GM12878 (cell line): ENCODE measurements around the gene SNX12. TPM values are rescaled to one million over a fixed set of nuclear protein-coding genes. Genes with fewer than 3 reads are reported as not detected.

Source experiments
- ATAC-seq: fragments of 200-7000 bp; cut with Tn5 transposase; 3 replicates; pipeline ENCODE4 v1.9.1; 2020; ENCODE audit warnings: mild to moderate bottlenecking, moderate library complexity
- BruUV-seq: library from RNA; stranded (reverse); fragments of 400-500 nt; replicated peaks from 2 replicates; lab custom pipeline; 2021; lab: Mats Ljungman, UMichigan
- CTCF ChIA-PET: fragments of 300-600 bp; sonication (Branson Sonifier 250); formaldehyde crosslinking; extraction: SDS; loops from one replicate; lab custom pipeline; 2021; ENCODE audit warnings: inconsistent platforms; lab: Yijun Ruan, JAX
- POLR2A ChIA-PET: fragments of 350-600 bp; formaldehyde crosslinking; extraction: SDS; loops from one replicate; lab custom pipeline; 2021; ENCODE audit warnings: inconsistent platforms; lab: Charles Lee
- RAD21 ChIA-PET: fragments of 300-600 bp; sonication (Branson Sonifier 250); formaldehyde crosslinking; loops from one replicate; lab custom pipeline; 2023; ENCODE audit warnings: antibody characterized with exemption; ENCODE audit not compliant: unreplicated experiment; lab: Charles Lee
- SMC1A ChIA-PET: fragments of 300-600 bp; sonication (Branson Sonifier 250); formaldehyde crosslinking; loops from one replicate; lab custom pipeline; 2023; ENCODE audit not compliant: unreplicated experiment, uncharacterized antibody; lab: Charles Lee
- DNase-seq: peaks from one replicate; pipeline ENCODE4 v3.0.0-alpha.2; 2011; ENCODE audit warnings: low read depth, low spot score
- FAIRE-seq: peaks from 3 replicates; lab custom pipeline; 2011; peaks lifted over from hg19 to GRCh38; lab: Jason Lieb, UNC
- H2AFZ ChIP-seq: 2 replicates; pipeline ENCODE4 v1.6.0; 2011; ENCODE audit warnings: low read depth, low read length, control low read depth; ENCODE audit not compliant: control insufficient read depth
- H3K27ac ChIP-seq: 2 replicates; pipeline ENCODE4 v1.5.1; 2011; ENCODE audit warnings: control low read depth; ENCODE audit not compliant: control insufficient read depth, insufficient read depth
- H3K27me3 ChIP-seq, 2 experiments: replicated peaks in 1 of 2; 2 replicates each; pipeline versions ENCODE4 v1.6.0 to v1.6.1; 2011; ENCODE audit warnings: low read length in 1 of 2; ENCODE audit not compliant: control insufficient read depth in 2 of 2, insufficient read depth in 2 of 2
- H3K36me3 ChIP-seq, 2 experiments: 2 replicates each; pipeline ENCODE4 v1.5.1; 2011; ENCODE audit warnings: low read length in 1 of 2; ENCODE audit not compliant: control insufficient read depth in 2 of 2, insufficient read depth in 2 of 2
- H3K4me1 ChIP-seq: 2 replicates; pipeline ENCODE4 v1.6.1; 2011; ENCODE audit warnings: mild to moderate bottlenecking, low read length, moderate library complexity, mixed read lengths; ENCODE audit not compliant: control insufficient read depth, insufficient read depth
- H3K4me2 ChIP-seq: 2 replicates; pipeline ENCODE4 v1.6.0; 2011; ENCODE audit warnings: control low read depth; ENCODE audit not compliant: control insufficient read depth, insufficient read depth
- H3K4me3 ChIP-seq: fragments of 200-600 bp; sonication (generic); 2 replicates; pipeline ENCODE4 v1.5.1; 2016
- H3K79me2 ChIP-seq: 2 replicates; pipeline ENCODE4 v1.6.0; 2011; ENCODE audit warnings: low read length; ENCODE audit not compliant: control insufficient read depth, insufficient read depth
- H3K9ac ChIP-seq: 2 replicates; pipeline ENCODE4 v1.8.0; 2011; ENCODE audit warnings: low read length, control low read depth, mixed read lengths; ENCODE audit not compliant: control insufficient read depth, insufficient read depth
- H3K9me3 ChIP-seq: replicated peaks from 3 replicates; pipeline ENCODE4 v1.5.1; 2011; ENCODE audit warnings: mild to moderate bottlenecking, low read length; ENCODE audit not compliant: control insufficient read depth, insufficient read depth
- H4K20me1 ChIP-seq: 2 replicates; pipeline ENCODE4 v1.6.0; 2011; ENCODE audit not compliant: control insufficient read depth, insufficient read depth
- CHD2 ChIP-seq: IDR thresholded peaks from 2 replicates; pipeline ENCODE4 v1.6.1; 2011; ENCODE audit warnings: low read depth, low read length, improper control_type of control experiment, borderline replicate concordance
- CREB1 ChIP-seq: IDR thresholded peaks from 2 replicates; pipeline ENCODE4 v1.6.1; 2012; ENCODE audit warnings: low read depth, mild to moderate bottlenecking, inconsistent platforms
- HCFC1 ChIP-seq: fragments of 150-350 bp; IDR thresholded peaks from 2 replicates; pipeline ENCODE4 v1.6.1; 2014; ENCODE audit warnings: low read length
- MXI1 ChIP-seq: fragments of 150-350 bp; IDR thresholded peaks from 2 replicates; pipeline ENCODE4 v1.6.1; 2011; ENCODE audit warnings: low read depth, mild to moderate bottlenecking, inconsistent platforms, low read length, improper control_type of control experiment
- NR2C1 ChIP-seq: fragments of 450-650 bp; IDR thresholded peaks from 2 replicates; pipeline ENCODE4 v1.6.1; 2017; ENCODE audit warnings: antibody characterized with exemption, mild to moderate bottlenecking, moderate library complexity
- POLR2A ChIP-seq: IDR thresholded peaks from 2 replicates; pipeline ENCODE4 v1.6.1; 2011; ENCODE audit warnings: low read depth, mild to moderate bottlenecking, low read length
- SIN3A ChIP-seq: IDR thresholded peaks from 2 replicates; pipeline ENCODE4 v1.6.1; 2012; ENCODE audit warnings: low read depth, low read length, improper control_type of control experiment
- SP1 ChIP-seq: IDR thresholded peaks from one replicate; pipeline ENCODE4 v1.6.1; 2011; ENCODE audit warnings: low read depth, low read length
- WGBS: methylation state at CpG from one replicate; pipeline ENCODE4 v1.1.6; 2016; ENCODE audit warnings: low lambda C conversion rate; ENCODE audit not compliant: insufficient replicate concordance, insufficient coverage; ENCODE audit errors: missing lambda C conversion rate; 5-methylcytosine and 5-hydroxymethylcytosine counted together
- in situ Hi-C: fragments of 300-500 bp; cut with MboI; formaldehyde crosslinking; loops from 9 replicates; pipeline ENCODE4 v1.14.3; 2018; ENCODE audit warnings: mixed read lengths
- intact Hi-C: fragments of 100-400 bp; cut with micrococcal nuclease; formaldehyde crosslinking; loops from one replicate; pipeline ENCODE4 v1.14.2; 2022; ENCODE audit not compliant: unreplicated experiment
- polyA plus RNA-seq, 11 experiments: library from polyadenylated mRNA; depleted of rRNA in 4 of 11; unstranded in 6 of 11; stranded (reverse) in 5 of 11; fragments of >200 nt; fragmentation: Nextera tagmentation in 4 of 11; fragmentation: Illumina TruSeq in 1 of 11; extraction: Ambion mirVana in 4 of 11; extraction: Trizol in 1 of 11; gene quantifications; 1 replicate in 1 of 11; 2 replicates in 10 of 11; pipeline versions ENCODE4 v1.2.1 to v1.2.3, GENCODE V29; 2011 to 2016; ENCODE audit warnings: inconsistent platforms in 2 of 11, missing spikeins in 2 of 11, low read depth in 1 of 11
- total RNA-seq, 4 experiments: library from RNA; depleted of rRNA in 3 of 4; stranded (reverse); fragments of >200 nt in 3 of 4; fragmentation: Illumina TruSeq in 1 of 4; extraction: Trizol in 1 of 4; gene quantifications; 2 replicates each; pipeline versions ENCODE4 v1.2.1 to v1.2.3, GENCODE V29; 2013 to 2021
- TF ChIP-seq, protein P1 (sequence below): fragments of 450-650 bp; conservative IDR thresholded peaks from 2 replicates; pipeline ENCODE4 v1.6.1; 2017; ENCODE audit warnings: mild to moderate bottlenecking, moderate library complexity
- TF ChIP-seq, protein P2 (sequence below): fragments of 450-650 bp; IDR thresholded peaks from 2 replicates; pipeline ENCODE4 v1.6.1; 2017; ENCODE audit warnings: mild to moderate bottlenecking
- TF ChIP-seq, protein P3 (sequence below): fragments of 450-650 bp; IDR thresholded peaks from 2 replicates; pipeline ENCODE4 v1.6.1; 2017; ENCODE audit warnings: low read depth, mild to moderate bottlenecking, moderate library complexity
- TF ChIP-seq, protein P4 (sequence below), 3 experiments: IDR thresholded peaks in 2 of 3; conservative IDR thresholded peaks in 1 of 3; 2 replicates each; pipeline ENCODE4 v1.5.1; 2011; ENCODE audit warnings: low read depth in 3 of 3, low read length in 3 of 3, mild to moderate bottlenecking in 3 of 3, control low read depth in 2 of 3, moderate library complexity in 2 of 3, inconsistent platforms in 1 of 3, mixed read lengths in 1 of 3; ENCODE audit not compliant: control insufficient read depth in 2 of 3, insufficient read depth in 1 of 3; ENCODE audit errors: extremely low read depth in 1 of 3
- TF ChIP-seq, protein P5 (sequence below): IDR thresholded peaks from 2 replicates; pipeline ENCODE4 v1.6.1; 2011; ENCODE audit warnings: mild to moderate bottlenecking, low read depth, low read length, moderate library complexity; ENCODE audit not compliant: insufficient replicate concordance

SNX12 gene
- total and polyA plus RNA-seq, 10 of the 15 experiments (the other 5 are each of a cell fraction or from before 2014, with no cell fraction given) = 4.4 to 50.4 (median 34.2) TPM

DNA sequence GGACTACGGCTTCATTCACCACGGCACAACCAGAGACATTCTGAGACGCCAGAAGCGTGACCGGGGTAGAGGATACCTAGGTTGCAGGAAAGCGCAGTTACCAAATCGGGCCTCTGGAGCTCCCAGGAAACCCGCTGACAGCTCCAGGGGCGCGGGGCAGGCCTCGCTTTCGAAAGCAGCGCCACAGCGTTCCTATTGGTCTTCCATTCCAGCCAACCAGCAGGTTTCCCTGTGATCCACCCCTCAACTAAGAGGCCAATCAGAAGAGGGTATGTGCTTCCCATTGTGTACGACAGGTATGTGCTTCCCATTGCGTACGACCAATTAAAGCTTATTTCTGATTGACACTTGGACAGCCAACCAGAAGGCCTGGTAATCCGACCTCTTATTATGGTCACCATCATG lies 14.9 kb downstream of the SNX12 start:
- Histone ChIP-seq H3K4me2 (peak overlapping the region; percentile 65), H3K4me1 (no peaks in the 10 kb centered on the region; the same call in 1 of the 2 replicates), H3K4me3 (peak overlapping the region; percentile 55; the same call in 1 of the 2 replicates), H3K36me3 (no peaks in the 10 kb centered on the region), H2AFZ (peak overlapping the region; percentile 67), H4K20me1 (no peaks in the 10 kb centered on the region), H3K27me3 (no peaks in the 10 kb centered on the region), H3K27ac (peak overlapping the region; percentile 21; the same call in 1 of the 2 replicates), H3K9me3 (no peaks in the 10 kb centered on the region), H3K79me2 (peaks cover 2% of the 10 kb centered on the region), H3K9ac (peak overlapping the region; percentile 54)
- DNase-seq (peak; percentile 68), ATAC-seq (peak; percentile 100), FAIRE-seq (peak; percentile 89)
- ChIA-PET CTCF (no interaction called here), RAD21 (interaction anchor here (0.8 to 1.8 kb wide), 4 partner anchors 15 to 230 kb away, joined by 3 to 4 read pairs (median 3); partner anchors contain the start of genes IL2RG, NONO and SNX12), SMC1A (interaction anchor here (0.7 to 0.9 kb wide), 2 partner anchors 14 to 127 kb away, joined by 3 read pairs; no protein-coding TSS in a partner anchor), POLR2A (interaction anchor here (0.8 to 1.6 kb wide), 2 partner anchors 14 to 59 kb away, joined by 3 to 6 read pairs; no protein-coding TSS in a partner anchor)
- in situ Hi-C loops (no loop called here), intact Hi-C loops (loop anchor here (1.0 kb wide), 1 partner anchor 15 kb away; the partner anchor contains the start of gene SNX12)
- 79% methylated on average over 17 of the region's 18 CpGs for WGBS
- no TSS peak for BruUV-seq
- TF ChIP-seq POLR2A (peak; percentile 58; the same call in 1 of the 2 replicates), MXI1 (peak; percentile 95), SP1 (peak; percentile 81), CREB1 (0 out of 2 replicates have a peak, but pooled peaks have one; percentile 53), NR2C1 (no peak), SIN3A (peak; percentile 98), HCFC1 (no peak), CHD2 (peak; percentile 59; the same call in 1 of the 2 replicates)
- TF ChIP-seq, protein P1, sequence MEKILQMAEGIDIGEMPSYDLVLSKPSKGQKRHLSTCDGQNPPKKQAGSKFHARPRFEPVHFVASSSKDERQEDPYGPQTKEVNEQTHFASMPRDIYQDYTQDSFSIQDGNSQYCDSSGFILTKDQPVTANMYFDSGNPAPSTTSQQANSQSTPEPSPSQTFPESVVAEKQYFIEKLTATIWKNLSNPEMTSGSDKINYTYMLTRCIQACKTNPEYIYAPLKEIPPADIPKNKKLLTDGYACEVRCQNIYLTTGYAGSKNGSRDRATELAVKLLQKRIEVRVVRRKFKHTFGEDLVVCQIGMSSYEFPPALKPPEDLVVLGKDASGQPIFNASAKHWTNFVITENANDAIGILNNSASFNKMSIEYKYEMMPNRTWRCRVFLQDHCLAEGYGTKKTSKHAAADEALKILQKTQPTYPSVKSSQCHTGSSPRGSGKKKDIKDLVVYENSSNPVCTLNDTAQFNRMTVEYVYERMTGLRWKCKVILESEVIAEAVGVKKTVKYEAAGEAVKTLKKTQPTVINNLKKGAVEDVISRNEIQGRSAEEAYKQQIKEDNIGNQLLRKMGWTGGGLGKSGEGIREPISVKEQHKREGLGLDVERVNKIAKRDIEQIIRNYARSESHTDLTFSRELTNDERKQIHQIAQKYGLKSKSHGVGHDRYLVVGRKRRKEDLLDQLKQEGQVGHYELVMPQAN = peak; percentile 98
- TF ChIP-seq, protein P2, sequence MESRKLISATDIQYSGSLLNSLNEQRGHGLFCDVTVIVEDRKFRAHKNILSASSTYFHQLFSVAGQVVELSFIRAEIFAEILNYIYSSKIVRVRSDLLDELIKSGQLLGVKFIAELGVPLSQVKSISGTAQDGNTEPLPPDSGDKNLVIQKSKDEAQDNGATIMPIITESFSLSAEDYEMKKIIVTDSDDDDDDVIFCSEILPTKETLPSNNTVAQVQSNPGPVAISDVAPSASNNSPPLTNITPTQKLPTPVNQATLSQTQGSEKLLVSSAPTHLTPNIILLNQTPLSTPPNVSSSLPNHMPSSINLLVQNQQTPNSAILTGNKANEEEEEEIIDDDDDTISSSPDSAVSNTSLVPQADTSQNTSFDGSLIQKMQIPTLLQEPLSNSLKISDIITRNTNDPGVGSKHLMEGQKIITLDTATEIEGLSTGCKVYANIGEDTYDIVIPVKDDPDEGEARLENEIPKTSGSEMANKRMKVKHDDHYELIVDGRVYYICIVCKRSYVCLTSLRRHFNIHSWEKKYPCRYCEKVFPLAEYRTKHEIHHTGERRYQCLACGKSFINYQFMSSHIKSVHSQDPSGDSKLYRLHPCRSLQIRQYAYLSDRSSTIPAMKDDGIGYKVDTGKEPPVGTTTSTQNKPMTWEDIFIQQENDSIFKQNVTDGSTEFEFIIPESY = no peak
- TF ChIP-seq, protein P3, sequence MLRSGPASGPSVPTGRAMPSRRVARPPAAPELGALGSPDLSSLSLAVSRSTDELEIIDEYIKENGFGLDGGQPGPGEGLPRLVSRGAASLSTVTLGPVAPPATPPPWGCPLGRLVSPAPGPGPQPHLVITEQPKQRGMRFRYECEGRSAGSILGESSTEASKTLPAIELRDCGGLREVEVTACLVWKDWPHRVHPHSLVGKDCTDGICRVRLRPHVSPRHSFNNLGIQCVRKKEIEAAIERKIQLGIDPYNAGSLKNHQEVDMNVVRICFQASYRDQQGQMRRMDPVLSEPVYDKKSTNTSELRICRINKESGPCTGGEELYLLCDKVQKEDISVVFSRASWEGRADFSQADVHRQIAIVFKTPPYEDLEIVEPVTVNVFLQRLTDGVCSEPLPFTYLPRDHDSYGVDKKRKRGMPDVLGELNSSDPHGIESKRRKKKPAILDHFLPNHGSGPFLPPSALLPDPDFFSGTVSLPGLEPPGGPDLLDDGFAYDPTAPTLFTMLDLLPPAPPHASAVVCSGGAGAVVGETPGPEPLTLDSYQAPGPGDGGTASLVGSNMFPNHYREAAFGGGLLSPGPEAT = 0 out of 2 replicates have a peak, but pooled peaks have one; percentile 22
- TF ChIP-seq, protein P4, sequence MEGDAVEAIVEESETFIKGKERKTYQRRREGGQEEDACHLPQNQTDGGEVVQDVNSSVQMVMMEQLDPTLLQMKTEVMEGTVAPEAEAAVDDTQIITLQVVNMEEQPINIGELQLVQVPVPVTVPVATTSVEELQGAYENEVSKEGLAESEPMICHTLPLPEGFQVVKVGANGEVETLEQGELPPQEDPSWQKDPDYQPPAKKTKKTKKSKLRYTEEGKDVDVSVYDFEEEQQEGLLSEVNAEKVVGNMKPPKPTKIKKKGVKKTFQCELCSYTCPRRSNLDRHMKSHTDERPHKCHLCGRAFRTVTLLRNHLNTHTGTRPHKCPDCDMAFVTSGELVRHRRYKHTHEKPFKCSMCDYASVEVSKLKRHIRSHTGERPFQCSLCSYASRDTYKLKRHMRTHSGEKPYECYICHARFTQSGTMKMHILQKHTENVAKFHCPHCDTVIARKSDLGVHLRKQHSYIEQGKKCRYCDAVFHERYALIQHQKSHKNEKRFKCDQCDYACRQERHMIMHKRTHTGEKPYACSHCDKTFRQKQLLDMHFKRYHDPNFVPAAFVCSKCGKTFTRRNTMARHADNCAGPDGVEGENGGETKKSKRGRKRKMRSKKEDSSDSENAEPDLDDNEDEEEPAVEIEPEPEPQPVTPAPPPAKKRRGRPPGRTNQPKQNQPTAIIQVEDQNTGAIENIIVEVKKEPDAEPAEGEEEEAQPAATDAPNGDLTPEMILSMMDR (IDR thresholded peaks at IDR 0.05 in 2 of 3, conservative IDR thresholded peaks at IDR 0.05 in 1 of 3; ENCODE audit: control insufficient read depth in 2 of 3, extremely low read depth in 1 of 3, insufficient read depth in 1 of 3, low read depth in 3 of 3, low read length in 3 of 3) = no peak
- TF ChIP-seq, protein P5, sequence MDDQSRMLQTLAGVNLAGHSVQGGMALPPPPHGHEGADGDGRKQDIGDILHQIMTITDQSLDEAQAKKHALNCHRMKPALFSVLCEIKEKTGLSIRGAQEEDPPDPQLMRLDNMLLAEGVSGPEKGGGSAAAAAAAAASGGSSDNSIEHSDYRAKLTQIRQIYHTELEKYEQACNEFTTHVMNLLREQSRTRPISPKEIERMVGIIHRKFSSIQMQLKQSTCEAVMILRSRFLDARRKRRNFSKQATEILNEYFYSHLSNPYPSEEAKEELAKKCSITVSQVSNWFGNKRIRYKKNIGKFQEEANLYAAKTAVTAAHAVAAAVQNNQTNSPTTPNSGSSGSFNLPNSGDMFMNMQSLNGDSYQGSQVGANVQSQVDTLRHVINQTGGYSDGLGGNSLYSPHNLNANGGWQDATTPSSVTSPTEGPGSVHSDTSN = peak; percentile 88
